Activated CD8-positive, alpha-beta T cell treated with anti-CD3 and anti-CD28 coated beads, Interleukin-2, amount 10 ng/mL, durations not matched to agents 7 days and 5 days (primary cell): ENCODE results near the gene RPS19BP1. TPM values are rescaled to one million over a fixed set of nuclear protein-coding genes. Genes with fewer than 3 reads are reported as not detected.

Experiments used
- total RNA-seq, 2 experiments: library from RNA; stranded (reverse); gene quantifications; one replicate each; pipeline ENCODE4 v1.2.3, GENCODE V29; 2021

Gene RPS19BP1
- total RNA-seq, 2 experiments from 2014 or later = 80.1 to 80.2 TPM

Other genes starting within 250 kb of the RPS19BP1 start
- 1,000 to 10,000 TPM; 1,693 to 1,717 TPM for gene RPL3, start 213.1 kb downstream of the RPS19BP1 start, total RNA-seq
- gene SYNGR1, start 182.8 kb downstream of the RPS19BP1 start, total RNA-seq = under 1 TPM; 0.24 to 0.37 TPM
- gene TAB1, start 133.0 kb downstream of the RPS19BP1 start, total RNA-seq = 10 to 100 TPM; 27.0 to 28.5 TPM
- gene MGAT3, start 75.7 kb downstream of the RPS19BP1 start, total RNA-seq = 10 to 100 TPM in 1 of 2 experiments, 1 to 10 TPM in 1; 9.1 to 10.0 TPM
- 10 to 100 TPM; 37.9 to 38.2 TPM for gene MIEF1, start 30.5 kb downstream of the RPS19BP1 start, total RNA-seq
- 100 to 1,000 TPM; 412 to 426 TPM for gene ATF4, start 12.2 kb downstream of the RPS19BP1 start, total RNA-seq
- gene CACNA1I, start 38.0 kb upstream of the RPS19BP1 start, total RNA-seq = under 1 TPM; 0.60 to 0.74 TPM